ENCODE results near the gene SLC41A2.
"Not testable (repeated sequence)": the region's sequence is repeated elsewhere in the genome, so short reads cannot be mapped to it uniquely, and the experiment has no call there.

The SLC41A2 gene

DNA sequence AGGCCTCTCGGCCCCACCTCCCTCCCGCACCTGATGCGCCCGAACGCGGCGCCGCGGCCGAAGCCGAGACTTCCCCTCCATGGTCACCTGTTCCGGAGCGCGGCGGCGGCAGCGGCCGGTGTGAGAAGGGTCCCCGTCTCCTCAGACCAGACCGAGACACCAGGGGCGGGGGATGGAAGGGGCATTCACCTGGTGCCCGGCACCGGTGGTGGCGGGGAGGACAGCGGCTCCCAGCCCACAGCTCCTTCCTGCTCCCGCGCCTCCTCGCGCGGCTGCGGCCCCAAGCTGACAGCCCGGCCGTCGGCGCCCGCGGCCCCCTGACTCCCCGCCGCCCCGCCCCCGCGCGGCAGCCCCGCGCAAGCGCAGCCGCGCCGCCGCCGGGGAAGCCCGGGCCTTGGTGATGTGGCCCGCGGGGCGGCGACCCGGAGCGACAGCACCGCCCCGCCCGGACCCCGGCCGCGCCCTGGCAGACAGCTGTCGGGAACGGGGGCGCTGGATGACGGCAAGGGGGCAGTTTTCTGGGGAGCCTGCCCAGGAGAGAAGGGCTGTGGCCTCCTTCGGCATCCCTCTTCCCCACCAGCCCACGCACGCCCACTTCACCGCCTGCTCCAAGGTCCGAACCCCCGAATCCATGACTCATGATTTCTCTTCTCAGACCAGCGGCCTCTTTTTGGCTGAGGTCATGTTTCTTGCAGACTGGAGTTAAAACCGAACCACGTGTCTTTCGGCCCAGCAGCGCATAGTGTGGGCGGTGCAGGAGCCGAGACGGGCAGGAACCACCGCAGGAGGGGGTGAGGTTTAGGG lies at the start of gene SLC41A2:
Gene SLC41A2, minus strand, starts transcription at position 290 of the 804 bp plus-strand sequence. CDS start 29,763 bp downstream, outside the sequence.
- DNase-seq (ENCODE audit: low read depth, low spot score), result no peak

- DNase-seq (ENCODE audit: low read depth, low spot score), result no peak
Observed at GRCh38 chr12:105001476-105001875, 43.4 kb upstream of the SLC41A2 start.

- no peak for DNase-seq (ENCODE audit: low read depth, low spot score)
Observed at GRCh38 chr12:104999347-104999685, 41.2 kb upstream of the SLC41A2 start.

- DNase-seq (ENCODE audit: low read depth, low spot score), result no peak
Observed at GRCh38 chr12:104998423-104999346, 40.6 kb upstream of the SLC41A2 start.

DNA sequence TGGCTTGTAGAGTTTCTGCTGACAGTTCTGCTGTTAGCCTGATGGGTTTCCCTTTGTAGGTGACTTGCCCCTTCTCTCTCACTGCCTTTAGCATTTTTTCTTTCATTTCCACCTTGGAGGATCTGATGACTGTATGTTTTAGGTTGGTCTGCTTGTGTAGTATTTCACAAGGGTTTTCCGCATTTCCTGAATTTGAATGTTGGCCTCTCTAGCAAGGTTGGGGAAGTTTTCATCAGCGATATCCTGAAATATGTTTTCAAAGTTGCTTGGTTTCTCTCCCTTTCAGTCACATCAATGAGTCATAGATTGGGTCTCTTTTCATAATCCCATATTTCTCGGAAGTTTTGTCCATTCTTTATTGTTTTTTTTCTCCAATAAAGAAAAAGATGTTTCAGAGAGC lies 39.5 kb upstream of the SLC41A2 start:
- no peak for DNase-seq (ENCODE audit: low read depth, low spot score)

DNA sequence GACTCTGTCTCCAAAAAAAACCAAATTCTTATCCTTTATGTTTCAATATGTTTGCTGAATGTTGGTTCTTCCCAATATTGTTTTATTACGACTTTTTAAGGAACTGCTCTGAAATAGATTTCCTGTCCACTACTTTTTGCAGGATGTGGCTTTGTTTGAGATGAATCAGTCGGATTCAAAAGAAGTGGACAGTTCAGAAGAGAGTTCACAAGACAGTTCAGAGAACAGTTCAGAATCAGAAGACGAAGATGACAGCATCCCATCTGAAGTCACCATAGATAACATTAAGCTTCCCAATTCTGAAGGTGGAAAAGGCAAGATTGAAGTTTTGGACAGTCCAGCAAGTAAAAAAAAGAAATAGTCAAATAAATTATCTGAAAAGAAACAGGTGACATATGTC lies 36.2 kb upstream of the SLC41A2 start:
- no peak for DNase-seq (ENCODE audit: low read depth, low spot score)

GRCh38 chr12:104991565-104992128 lies 33.6 kb upstream of the SLC41A2 start:
- DNase-seq (ENCODE audit: low read depth, low spot score), result no peak

- no peak for DNase-seq (ENCODE audit: low read depth, low spot score)
Observed at GRCh38 chr12:104990950-104991349, 32.9 kb upstream of the SLC41A2 start.

DNA sequence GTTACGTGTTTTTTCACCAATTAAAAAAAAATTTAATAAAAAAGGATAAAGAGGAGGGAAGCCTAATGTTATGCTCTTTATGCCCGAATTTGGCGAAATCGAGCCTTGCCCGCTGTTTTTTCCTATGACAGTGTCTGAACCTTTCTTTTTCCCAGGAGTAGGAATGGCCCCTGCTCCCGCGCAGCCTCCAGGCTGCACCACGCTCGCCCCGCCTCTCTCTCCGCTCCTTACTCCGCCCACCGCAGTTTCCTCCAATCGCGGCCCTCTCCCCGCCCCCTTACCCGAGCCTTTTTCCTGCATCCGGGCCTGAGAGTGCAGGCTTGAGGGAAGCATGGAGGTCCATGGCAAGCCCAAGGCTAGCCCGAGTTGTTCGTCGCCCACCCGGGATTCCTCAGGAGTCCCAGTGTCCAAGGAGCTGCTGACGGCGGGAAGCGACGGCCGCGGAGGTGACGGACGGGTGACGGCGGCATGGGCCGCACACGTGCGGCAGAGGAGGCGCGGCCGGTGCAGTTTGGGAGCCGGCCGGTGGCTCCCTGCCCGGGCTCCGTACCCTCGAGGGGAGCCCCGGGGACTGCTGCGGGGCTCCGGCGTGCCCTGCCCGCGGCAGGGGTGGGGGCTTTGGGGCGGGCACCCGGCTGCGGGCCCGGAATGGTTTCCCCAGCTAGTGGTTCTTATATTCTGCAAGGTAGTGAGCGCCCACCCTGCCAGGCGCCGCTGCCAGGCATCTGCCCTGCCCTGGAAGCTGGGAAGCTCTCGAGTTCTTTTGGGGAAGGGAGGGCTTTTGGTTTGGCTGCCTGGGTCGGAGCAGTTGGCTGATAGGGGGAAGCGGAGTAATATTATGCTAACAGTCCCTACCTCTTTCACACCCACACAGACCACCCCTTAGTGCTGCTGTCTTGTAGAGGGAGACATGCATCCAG lies 28.2 kb upstream of the SLC41A2 start, which contains the start of gene NOPCHAP1:
Gene NOPCHAP1, plus strand, starts transcription at position 295 of the 920 bp plus-strand sequence. Its CDS starts 37 bp downstream, at position 332.
- peak; percentile 42 for DNase-seq (ENCODE audit: low read depth, low spot score)

DNA sequence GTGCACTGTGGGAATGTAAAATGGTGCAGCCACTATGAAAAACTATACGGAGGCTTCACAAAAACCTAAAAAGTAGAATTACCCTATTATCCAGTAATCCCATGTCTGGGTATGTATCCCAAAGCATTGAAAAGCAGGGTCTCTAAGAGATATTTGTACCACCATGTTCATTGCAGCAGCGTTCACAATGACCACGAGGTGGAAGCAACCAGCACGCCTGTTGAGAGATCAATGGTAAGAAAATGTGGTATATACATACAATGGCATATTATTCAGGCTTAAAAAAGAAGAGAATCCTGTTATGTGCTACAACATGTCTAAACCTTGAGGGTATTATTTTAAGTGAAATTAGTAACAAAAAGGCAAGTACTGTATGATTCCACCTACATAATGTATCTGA lies 27.1 kb upstream of the SLC41A2 start:
- no peak for DNase-seq (ENCODE audit: low read depth, low spot score)

DNA sequence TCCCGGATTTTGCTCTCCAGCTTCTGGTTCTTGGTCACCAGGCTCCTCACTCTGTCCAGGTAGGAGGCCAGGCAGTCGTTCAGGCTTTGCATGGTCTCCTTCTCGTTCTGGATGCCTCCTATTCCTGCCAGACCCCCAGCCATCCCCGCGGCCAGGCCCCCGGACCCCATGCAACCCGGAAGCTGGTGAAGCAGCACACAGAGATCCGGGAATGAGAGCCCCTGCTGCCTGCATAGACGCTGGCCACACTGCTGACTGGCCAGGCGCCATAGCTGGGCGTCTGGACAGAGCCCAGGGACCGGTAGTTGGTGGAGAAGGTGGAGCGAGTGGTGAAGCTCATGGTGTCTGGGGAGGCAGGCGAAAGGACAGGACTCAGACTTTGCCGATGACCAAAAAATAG lies 19.6 kb upstream of the SLC41A2 start:
- not testable (repeated sequence) for DNase-seq (ENCODE audit: low read depth, low spot score)

GRCh38 chr12:104976703-104977102 lies 18.6 kb upstream of the SLC41A2 start:
- DNase-seq (ENCODE audit: low read depth, low spot score), result no peak

DNA sequence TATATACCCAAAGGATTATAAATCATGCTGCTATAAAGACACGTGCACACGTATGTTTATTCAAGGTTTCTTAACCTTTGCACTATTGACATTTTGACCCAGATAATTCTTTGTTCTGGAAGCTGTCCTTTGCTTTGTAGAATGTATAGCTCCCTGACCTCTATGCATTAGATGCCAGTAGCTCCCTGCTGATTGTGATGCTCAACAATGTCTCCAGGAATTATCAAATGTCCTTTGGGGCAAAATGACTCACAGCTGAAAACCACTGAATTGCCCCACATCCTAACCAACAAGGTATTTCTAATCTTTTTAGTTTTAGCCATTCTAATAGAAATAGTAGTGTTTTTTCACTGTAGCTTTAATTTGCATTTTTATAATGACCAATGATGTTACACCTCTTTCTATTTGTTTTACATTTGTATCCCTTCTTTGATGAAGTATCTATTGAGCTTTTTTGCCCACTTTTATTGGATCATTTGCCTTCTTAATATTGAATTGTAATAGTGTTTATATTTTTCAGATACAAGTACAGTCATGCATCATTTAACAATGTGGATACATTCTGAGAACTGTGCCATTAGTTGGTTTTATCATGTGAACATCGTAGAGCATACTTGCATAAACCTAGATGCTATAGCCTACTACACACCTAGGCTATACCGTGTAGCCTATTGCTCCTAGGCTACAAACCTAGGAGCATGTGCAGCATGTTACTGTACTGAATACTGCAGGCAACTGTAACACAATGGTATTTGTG lies 17.7 kb upstream of the SLC41A2 start:
- no peak for DNase-seq (ENCODE audit: low read depth, low spot score)

DNA sequence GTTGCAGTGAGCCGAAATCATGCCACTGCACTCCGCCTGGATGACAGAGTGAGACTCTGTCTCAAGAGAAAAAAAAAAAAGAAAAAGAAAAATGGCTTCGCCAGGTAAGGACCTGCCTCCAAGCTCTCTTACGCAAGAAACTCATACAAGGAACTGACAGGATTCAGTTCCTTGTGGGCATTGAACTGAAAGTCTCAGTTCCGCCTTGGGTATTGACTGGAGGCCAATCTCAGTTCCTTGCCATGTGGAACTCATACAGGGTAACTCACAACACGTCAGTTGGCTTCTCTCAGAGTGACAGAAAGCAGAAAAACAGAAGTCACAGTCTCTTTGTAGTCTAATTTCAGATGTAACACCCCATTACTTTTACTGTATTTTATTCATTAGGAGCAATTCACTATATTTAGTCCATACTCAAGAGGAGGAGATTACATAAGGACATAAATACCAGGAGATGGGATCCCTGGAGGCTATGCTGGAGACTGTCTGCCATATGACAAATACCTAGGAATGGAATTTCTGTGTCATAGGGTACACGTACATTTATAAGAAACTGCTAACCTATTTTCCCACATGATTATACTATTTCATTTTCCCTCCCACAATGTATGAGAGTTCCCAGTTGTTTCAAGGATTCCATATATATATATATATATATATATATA lies 16.7 kb upstream of the SLC41A2 start:
- DNase-seq (ENCODE audit: low read depth, low spot score), result no peak

DNA sequence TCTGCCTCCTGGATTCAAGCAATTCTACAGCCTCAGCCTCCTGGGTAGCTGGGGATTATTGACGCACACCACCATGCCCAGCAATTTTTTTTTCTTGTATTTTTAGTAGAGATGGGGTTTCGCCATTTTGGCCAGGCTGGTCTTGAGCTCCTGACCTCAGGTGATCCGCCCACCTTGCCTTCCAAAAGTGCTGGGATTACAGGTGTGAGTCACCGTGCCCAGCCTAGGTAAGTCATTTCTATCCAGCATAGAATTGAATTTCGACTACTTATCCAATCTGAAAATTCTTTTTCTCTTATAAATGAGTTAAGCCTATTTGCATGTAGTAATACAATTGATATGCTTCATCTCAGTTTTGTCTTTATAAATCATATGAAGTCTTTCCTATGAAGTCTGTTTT lies 15.2 kb upstream of the SLC41A2 start:
- no peak for DNase-seq (ENCODE audit: low read depth, low spot score)

DNA sequence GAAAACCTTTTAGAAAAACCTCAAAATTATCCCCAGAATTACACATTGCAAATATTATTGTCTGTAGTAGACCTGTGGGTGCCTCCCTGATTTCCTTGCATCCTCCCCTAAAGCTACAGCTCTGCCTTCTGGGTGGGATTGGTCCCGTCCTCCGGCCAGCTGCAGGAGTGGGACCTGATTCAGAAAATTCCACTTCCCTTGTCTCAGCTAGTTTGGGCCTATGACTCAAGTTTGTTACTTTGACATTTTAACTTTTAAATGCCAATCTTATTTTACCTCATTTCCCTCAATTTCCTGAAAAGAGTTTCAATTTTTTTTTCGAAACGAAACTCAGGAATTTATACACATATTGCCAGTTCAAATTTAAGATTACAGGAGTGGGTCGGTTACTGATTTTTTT lies 13.2 kb upstream of the SLC41A2 start:
- no peak for DNase-seq (ENCODE audit: low read depth, low spot score)

GRCh38 chr12:104969343-104969742 lies 11.3 kb upstream of the SLC41A2 start:
- no peak for DNase-seq (ENCODE audit: low read depth, low spot score)

DNA sequence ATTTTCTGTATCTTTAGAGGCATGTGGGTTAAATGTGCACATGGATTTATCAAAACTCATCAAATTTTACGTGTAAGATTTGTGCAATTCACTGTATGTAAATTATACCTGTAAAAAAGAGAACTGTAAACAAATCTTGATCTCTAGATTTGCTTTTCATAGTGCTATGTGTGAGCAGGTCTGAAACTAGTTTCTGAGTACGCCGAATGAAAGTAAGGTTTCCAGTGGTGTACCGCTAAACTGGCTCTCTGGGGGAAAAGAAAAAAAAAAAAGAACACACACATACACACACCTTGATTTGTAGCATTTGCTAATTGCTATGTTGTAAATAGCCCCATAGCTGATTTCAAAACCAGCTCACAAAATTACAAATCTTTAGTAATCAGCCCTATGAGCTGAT lies 8.6 kb upstream of the SLC41A2 start:
- no peak for DNase-seq (ENCODE audit: low read depth, low spot score)

- DNase-seq (ENCODE audit: low read depth, low spot score), result no peak
Observed at GRCh38 chr12:104964856-104965205, 6.7 kb upstream of the SLC41A2 start.
